Measurements from ENCODE around the gene DNAJC1.

- no peak for TF ChIP-seq CTCF (IDR thresholded peaks at IDR 0.05; ENCODE audit: insufficient read depth, low read length, poor library complexity, severe bottlenecking)
- TF ChIP-seq EZH2phosphoT487 (conservative IDR thresholded peaks at IDR 0.05; ENCODE audit: low read length): no peak
Measured at GRCh38 chr10:21712975-21713374, 290.6 kb downstream of the DNAJC1 start.
